GM23338 (cell line): ENCODE results near the gene LRWD1. TPM values are rescaled to one million over a fixed set of nuclear protein-coding genes. Genes with fewer than 3 reads are reported as not detected.

Source experiments
- CREB1 ChIP-seq: fragments of 250-450 bp; sonication (Bioruptor Pico); IDR thresholded peaks from 2 replicates; pipeline ENCODE4 v1.5.0; 2020; ENCODE audit warnings: low read depth, mild to moderate bottlenecking, moderate library complexity
- CTCF ChIP-seq, 2 experiments: fragments of 200-600 bp in 1 of 2; sonication (generic) in 1 of 2; conservative IDR thresholded peaks; 2 replicates each; pipeline versions ENCODE4 v1.5.1 to v1.6.1; 2016 to 2017; ENCODE audit warnings: antibody characterized with exemption in 2 of 2, low read depth in 2 of 2, mild to moderate bottlenecking in 2 of 2, moderate library complexity in 1 of 2
- ZNF114 ChIP-seq: fragments of 250-450 bp; sonication (Bioruptor Pico); IDR thresholded peaks from 2 replicates; pipeline ENCODE4 v1.5.0; 2020; ENCODE audit warnings: mild to moderate bottlenecking, moderate library complexity
- polyA plus RNA-seq: library from polyadenylated mRNA; unstranded; fragments of >200 nt; fragmentation: Nextera tagmentation; extraction: Ambion mirVana; gene quantifications from 2 replicates; pipeline ENCODE4 v1.2.1, GENCODE V29; 2016
- total RNA-seq: library from RNA; depleted of rRNA; stranded (reverse); fragments of >200 nt; shearing (Covaris generic); gene quantifications from 2 replicates; pipeline ENCODE4 v1.2.3, GENCODE V29; 2014
- TF ChIP-seq, protein P1 (sequence below): fragments of 250-450 bp; sonication (Bioruptor Pico); IDR thresholded peaks from 2 replicates; pipeline ENCODE4 v1.5.0; 2020; ENCODE audit warnings: mild to moderate bottlenecking, moderate library complexity
- TF ChIP-seq, protein P2 (sequence below): IDR thresholded peaks from 2 replicates; pipeline ENCODE4 v1.6.1; 2016; ENCODE audit warnings: antibody characterized with exemption

Gene LRWD1
- total and polyA plus RNA-seq, 2 experiments from 2014 or later: 24.0 to 55.2 TPM

GRCh38 chr7:102457352-102457924, 7.3 kb upstream of the LRWD1 start (continued):
- TF ChIP-seq, protein P1, sequence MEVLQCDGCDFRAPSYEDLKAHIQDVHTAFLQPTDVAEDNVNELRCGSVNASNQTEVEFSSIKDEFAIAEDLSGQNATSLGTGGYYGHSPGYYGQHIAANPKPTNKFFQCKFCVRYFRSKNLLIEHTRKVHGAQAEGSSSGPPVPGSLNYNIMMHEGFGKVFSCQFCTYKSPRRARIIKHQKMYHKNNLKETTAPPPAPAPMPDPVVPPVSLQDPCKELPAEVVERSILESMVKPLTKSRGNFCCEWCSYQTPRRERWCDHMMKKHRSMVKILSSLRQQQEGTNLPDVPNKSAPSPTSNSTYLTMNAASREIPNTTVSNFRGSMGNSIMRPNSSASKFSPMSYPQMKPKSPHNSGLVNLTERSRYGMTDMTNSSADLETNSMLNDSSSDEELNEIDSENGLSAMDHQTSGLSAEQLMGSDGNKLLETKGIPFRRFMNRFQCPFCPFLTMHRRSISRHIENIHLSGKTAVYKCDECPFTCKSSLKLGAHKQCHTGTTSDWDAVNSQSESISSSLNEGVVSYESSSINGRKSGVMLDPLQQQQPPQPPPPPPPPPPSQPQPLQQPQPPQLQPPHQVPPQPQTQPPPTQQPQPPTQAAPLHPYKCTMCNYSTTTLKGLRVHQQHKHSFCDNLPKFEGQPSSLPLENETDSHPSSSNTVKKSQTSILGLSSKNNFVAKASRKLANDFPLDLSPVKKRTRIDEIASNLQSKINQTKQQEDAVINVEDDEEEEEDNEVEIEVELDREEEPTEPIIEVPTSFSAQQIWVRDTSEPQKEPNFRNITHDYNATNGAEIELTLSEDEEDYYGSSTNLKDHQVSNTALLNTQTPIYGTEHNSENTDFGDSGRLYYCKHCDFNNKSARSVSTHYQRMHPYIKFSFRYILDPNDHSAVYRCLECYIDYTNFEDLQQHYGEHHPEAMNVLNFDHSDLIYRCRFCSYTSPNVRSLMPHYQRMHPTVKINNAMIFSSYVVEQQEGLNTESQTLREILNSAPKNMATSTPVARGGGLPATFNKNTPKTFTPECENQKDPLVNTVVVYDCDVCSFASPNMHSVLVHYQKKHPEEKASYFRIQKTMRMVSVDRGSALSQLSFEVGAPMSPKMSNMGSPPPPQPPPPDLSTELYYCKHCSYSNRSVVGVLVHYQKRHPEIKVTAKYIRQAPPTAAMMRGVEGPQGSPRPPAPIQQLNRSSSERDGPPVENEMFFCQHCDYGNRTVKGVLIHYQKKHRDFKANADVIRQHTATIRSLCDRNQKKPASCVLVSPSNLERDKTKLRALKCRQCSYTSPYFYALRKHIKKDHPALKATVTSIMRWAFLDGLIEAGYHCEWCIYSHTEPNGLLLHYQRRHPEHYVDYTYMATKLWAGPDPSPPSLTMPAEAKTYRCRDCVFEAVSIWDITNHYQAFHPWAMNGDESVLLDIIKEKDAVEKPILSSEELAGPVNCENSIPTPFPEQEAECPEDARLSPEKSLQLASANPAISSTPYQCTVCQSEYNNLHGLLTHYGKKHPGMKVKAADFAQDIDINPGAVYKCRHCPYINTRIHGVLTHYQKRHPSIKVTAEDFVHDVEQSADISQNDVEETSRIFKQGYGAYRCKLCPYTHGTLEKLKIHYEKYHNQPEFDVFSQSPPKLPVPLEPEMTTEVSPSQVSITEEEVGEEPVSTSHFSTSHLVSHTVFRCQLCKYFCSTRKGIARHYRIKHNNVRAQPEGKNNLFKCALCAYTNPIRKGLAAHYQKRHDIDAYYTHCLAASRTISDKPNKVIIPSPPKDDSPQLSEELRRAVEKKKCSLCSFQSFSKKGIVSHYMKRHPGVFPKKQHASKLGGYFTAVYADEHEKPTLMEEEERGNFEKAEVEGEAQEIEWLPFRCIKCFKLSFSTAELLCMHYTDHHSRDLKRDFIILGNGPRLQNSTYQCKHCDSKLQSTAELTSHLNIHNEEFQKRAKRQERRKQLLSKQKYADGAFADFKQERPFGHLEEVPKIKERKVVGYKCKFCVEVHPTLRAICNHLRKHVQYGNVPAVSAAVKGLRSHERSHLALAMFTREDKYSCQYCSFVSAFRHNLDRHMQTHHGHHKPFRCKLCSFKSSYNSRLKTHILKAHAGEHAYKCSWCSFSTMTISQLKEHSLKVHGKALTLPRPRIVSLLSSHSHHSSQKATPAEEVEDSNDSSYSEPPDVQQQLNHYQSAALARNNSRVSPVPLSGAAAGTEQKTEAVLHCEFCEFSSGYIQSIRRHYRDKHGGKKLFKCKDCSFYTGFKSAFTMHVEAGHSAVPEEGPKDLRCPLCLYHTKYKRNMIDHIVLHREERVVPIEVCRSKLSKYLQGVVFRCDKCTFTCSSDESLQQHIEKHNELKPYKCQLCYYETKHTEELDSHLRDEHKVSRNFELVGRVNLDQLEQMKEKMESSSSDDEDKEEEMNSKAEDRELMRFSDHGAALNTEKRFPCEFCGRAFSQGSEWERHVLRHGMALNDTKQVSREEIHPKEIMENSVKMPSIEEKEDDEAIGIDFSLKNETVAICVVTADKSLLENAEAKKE (CRISPR knock-in tag): no peak
- TF ChIP-seq, protein P2, sequence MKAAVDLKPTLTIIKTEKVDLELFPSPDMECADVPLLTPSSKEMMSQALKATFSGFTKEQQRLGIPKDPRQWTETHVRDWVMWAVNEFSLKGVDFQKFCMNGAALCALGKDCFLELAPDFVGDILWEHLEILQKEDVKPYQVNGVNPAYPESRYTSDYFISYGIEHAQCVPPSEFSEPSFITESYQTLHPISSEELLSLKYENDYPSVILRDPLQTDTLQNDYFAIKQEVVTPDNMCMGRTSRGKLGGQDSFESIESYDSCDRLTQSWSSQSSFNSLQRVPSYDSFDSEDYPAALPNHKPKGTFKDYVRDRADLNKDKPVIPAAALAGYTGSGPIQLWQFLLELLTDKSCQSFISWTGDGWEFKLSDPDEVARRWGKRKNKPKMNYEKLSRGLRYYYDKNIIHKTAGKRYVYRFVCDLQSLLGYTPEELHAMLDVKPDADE: no peak
- TF ChIP-seq CTCF (conservative IDR thresholded peaks at IDR 0.05; ENCODE audit: low read depth in 2 of 2): no peak
- no peak for TF ChIP-seq CREB1 (CRISPR knock-in tag)
- TF ChIP-seq ZNF114 (CRISPR knock-in tag): no peak
